Dermis microvascular lymphatic vessel endothelial cell (primary cell): ENCODE results near the gene MSANTD2. TPM values are rescaled to one million over a fixed set of nuclear protein-coding genes. Genes with fewer than 3 reads are reported as not detected.

Experiments
- DNase-seq, 2 donors: peaks; one replicate each; pipeline versions ENCODE4 v3.0.0 to v3.0.0-alpha.2; 2010; ENCODE audit warnings: low read depth in 2 of 2
- total RNA-seq: library from RNA; depleted of rRNA; stranded (reverse); fragments of >200 nt; gene quantifications from 2 replicates; pipeline ENCODE4 v1.2.1, GENCODE V29; 2014

The MSANTD2 gene
- total RNA-seq, 1 donor from 2014 or later = 4.4 TPM

- no peak for DNase-seq
Measured at GRCh38 chr11:124821995-124822730, 22.0 kb upstream of the MSANTD2 start.

GRCh38 chr11:124817036-124817435, 16.8 kb upstream of the MSANTD2 start:
- no peak for DNase-seq

- no peak for DNase-seq
Measured at GRCh38 chr11:124814739-124815138, 14.5 kb upstream of the MSANTD2 start.

- peak in 1 of 2 donors; percentile 22 for DNase-seq
Measured at GRCh38 chr11:124812876-124813275, 12.7 kb upstream of the MSANTD2 start.

- no peak for DNase-seq
Measured at GRCh38 chr11:124811399-124812125, 11.4 kb upstream of the MSANTD2 start.

GRCh38 chr11:124807660-124808270, 7.6 kb upstream of the MSANTD2 start:
- no peak for DNase-seq

- DNase-seq = no peak
Measured at GRCh38 chr11:124807201-124807600, 7.0 kb upstream of the MSANTD2 start.

- DNase-seq = no peak
Measured at GRCh38 chr11:124804884-124805283, 4.7 kb upstream of the MSANTD2 start.

GRCh38 chr11:124801636-124802312, 1.6 kb upstream of the MSANTD2 start:
- DNase-seq = no peak

GRCh38 chr11:124801014-124801413, 808 bp upstream of the MSANTD2 start:
- peak in 1 of 2 donors; percentile 47 for DNase-seq

- DNase-seq = peak in 1 of 2 donors; percentile 39
Measured at GRCh38 chr11:124799348-124800225, 619 bp downstream of the MSANTD2 start.

GRCh38 chr11:124798991-124799347, 1.2 kb downstream of the MSANTD2 start:
- peak in 1 of 2 donors; percentile 35 for DNase-seq

- no peak for DNase-seq
Measured at GRCh38 chr11:124796312-124796711, 3.9 kb downstream of the MSANTD2 start.

- peak in 1 of 2 donors; percentile 72 for DNase-seq
Measured at GRCh38 chr11:124793466-124794278, 6.5 kb downstream of the MSANTD2 start.

GRCh38 chr11:124791626-124792341, 8.4 kb downstream of the MSANTD2 start:
- DNase-seq = no peak

GRCh38 chr11:124788521-124788920, 11.7 kb downstream of the MSANTD2 start:
- no peak for DNase-seq

GRCh38 chr11:124784051-124784450, 16.2 kb downstream of the MSANTD2 start:
- no peak for DNase-seq

GRCh38 chr11:124783002-124783401, 17.2 kb downstream of the MSANTD2 start:
- DNase-seq = no peak

- DNase-seq = no peak
Measured at GRCh38 chr11:124779568-124779967, 20.6 kb downstream of the MSANTD2 start.
